HG03280 (cell line): ENCODE data around the gene KDM6A.
A peak's percentile ranks its signal among the peaks of the same experiment; 100 is the strongest.
"Not testable (repeated sequence)": the region's sequence is repeated elsewhere in the genome, so short reads cannot be mapped to it uniquely, and the experiment has no call there.

Experiments
- ATAC-seq: cut with Tn5 transposase; IDR thresholded peaks from one replicate; pipeline ENCODE4 v1.9.1; 2021; ENCODE audit warnings: mild to moderate bottlenecking, moderate library complexity; ENCODE audit not compliant: unreplicated experiment

Gene KDM6A

DNA sequence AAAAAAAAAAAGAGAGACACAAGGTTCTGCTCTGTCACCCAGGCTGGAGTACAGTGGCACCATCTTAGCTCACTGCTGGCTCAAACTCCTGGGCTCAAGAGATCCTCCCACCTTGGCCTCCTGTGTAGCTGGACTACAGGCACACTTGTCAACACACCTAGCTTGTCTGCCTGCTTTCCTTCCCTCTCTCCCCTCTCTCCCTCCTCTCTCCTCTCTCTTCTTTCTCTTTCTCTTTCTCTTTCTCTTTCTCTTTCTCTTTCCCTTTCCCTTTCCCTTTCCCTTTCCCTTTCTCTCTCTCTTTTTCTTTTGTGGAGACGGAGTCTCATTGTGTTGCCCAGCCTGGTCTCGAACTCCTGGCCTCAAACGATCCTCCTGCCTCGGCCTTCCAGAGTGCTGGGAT is 195.6 kb downstream of the KDM6A start:
- no peak for ATAC-seq

- ATAC-seq = no peak
Observed at GRCh38 chrX:45070116-45071007, 197.4 kb downstream of the KDM6A start.

- not testable (repeated sequence) for ATAC-seq
Observed at GRCh38 chrX:45073011-45073410, 200.0 kb downstream of the KDM6A start.

GRCh38 chrX:45077748-45078424 is 204.9 kb downstream of the KDM6A start:
- peak; percentile 58 for ATAC-seq

DNA sequence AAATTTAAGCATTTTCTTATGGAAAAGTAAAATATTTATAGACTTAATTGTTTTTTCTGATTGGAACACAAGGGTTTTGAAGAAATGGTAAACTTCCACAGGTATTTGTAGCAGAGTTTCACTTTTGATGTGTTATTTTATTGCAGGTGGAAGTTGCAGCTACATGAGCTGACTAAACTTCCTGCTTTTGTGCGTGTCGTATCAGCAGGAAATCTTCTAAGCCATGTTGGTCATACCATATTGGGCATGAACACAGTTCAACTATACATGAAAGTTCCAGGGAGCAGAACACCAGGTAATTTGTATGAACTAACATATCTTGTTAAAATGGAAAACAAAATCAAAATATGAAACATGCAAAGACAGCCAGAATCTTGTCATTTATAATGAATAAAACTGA is 210.3 kb downstream of the KDM6A start:
- no peak for ATAC-seq

DNA sequence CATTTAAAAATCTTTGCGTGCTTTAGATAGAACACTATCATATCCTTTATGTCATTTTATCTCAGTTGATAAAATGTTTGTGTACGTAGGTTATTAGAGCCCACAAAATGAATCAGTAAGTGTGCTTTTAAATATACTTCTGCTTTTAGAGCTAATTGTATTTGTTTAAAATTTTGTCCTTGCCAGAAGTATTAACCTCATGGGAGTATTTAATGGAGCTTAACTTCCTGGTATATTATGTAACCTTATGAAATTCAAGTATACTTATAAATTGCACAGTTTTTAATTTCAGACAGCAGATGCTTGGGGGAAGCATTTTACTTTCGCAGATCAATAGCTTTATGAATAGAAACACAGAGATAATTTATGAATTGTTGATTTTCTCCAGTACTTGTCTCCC is 237.5 kb downstream of the KDM6A start:
- ATAC-seq = no peak

GRCh38 chrX:45126158-45126557 is 253.2 kb downstream of the KDM6A start:
- ATAC-seq = no peak

GRCh38 chrX:45128896-45129454 is 256.0 kb downstream of the KDM6A start:
- ATAC-seq = no peak

DNA sequence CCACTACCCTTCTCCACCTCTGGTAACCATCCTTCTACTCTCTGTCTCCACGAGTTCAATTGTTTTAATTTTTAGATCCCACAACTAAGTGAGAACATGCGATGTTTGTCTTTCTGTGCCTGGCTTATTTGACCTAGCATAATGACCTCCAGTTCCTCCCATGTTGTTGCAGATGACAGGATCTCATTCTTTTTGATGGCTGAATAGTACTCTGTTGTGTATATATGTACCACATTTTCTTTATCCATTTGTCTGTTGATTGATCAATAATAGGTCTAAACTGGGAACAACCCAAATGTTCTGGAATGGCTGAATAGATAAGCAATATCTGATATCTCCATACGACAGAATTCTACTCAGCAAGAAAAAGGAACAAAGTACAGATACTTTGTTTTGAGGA is 260.5 kb downstream of the KDM6A start:
- no peak for ATAC-seq

GRCh38 chrX:45134315-45134731 is 261.3 kb downstream of the KDM6A start:
- ATAC-seq = no peak

- ATAC-seq = no peak
Observed at GRCh38 chrX:45134775-45135174, 261.8 kb downstream of the KDM6A start.

- not testable (repeated sequence) for ATAC-seq
Observed at GRCh38 chrX:45135391-45136075, 262.5 kb downstream of the KDM6A start.

DNA sequence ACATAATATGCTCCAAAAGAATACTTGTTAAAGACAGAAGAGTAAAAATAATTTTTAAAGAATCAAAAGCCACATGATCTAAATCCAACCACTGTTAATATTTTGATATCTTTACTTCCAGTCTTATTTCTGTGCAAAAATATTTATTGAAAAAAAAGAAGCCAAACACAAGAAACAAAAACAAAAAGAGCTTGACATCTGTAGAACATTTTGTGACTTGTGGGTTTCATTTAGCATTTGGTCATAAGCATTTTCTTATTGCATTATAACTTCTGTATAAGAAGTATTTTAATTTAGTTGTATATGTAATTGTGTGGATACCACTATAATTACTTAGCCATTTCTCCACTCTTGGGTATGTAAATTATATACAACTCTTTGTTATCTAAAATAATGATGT is 264.5 kb downstream of the KDM6A start:
- no peak for ATAC-seq

DNA sequence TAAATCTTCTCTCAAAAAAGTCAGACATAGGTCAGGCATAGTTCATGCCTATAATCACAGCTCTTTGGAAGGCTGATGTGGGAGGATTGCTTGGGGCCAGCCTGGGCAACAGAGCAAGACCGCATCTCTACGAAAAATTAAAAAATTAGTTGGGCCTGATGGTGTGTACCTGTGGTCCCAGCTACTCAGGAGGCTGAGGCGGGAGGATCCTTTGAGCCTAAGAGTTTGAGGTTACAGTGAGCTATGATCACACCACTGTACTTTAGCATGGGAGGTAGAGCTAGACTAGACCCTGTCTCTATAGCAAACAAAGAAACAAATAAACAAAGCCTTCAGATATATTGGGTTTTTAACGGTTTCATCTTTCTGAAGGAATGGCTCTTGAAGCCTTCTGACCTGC is 265.5 kb downstream of the KDM6A start:
- ATAC-seq = no peak

DNA sequence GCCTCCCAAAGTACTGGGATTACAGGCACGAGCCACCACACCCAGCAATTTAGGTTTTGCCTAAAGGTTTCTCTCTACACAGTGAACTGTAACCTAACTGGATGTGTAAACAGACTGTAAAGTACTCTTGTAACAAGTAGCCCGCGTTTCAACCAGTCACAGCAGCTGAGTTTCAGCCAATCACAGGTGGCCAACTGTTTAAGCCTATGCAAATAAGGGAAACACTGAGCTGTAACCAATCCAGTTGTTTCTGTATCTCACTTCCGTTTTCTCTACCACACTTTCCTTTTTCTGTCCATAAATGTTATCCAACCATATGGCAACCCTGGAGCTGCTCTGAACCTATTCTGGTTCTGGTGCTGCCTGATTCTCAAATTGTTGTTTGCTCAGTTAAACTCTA is 267.8 kb downstream of the KDM6A start:
- ATAC-seq = no peak

DNA sequence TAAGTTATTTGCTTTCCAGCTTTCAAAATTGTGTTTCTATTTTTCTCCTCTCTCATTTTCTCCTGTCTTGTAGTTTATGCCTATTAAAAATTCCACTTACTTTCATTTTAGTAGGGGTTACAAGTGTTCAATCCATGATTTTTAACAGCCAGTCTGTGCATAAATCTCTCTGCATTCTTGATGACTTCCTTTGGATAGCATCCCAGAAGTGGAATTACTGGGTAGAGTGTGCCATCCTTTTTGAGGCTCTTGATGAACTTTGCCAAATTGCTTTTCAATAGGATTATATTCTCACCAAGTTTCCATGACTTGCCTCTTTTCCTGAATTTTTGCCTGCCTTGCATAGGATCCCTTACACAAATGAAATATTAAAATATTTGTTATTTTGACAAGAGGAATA is 269.2 kb downstream of the KDM6A start:
- ATAC-seq = no peak

GRCh38 chrX:45143455-45143854 is 270.5 kb downstream of the KDM6A start:
- ATAC-seq = no peak

GRCh38 chrX:45145492-45146215 is 272.7 kb downstream of the KDM6A start:
- no peak for ATAC-seq

- ATAC-seq = no peak
Observed at GRCh38 chrX:45150821-45151220, 277.8 kb downstream of the KDM6A start.

GRCh38 chrX:45154033-45154360 is 281.0 kb downstream of the KDM6A start:
- ATAC-seq = no peak

DNA sequence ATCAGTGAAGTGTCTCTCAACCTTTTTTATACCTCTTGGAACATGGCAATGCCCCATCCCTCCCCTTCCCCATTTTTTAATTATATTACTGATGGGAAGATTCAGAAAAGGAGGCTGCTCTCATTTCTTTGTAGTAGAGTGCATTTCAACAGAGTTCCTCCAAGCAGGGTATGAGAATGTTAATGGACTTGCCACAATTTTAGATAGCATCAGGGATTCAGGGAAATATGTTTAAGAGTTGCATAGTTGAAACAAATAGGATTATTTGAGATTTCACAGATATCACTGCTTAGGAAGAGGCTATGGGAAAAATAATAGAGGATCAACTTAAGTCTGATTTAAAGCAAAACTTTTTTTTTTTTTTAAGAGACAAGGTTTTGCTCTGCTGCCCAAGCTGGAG is 281.5 kb downstream of the KDM6A start:
- ATAC-seq = no peak
